Tibial artery (tissue), 4 donors: ENCODE data around the gene APOA1.
"Not testable (repeated sequence)": the region's sequence is repeated elsewhere in the genome, so short reads cannot be mapped to it uniquely, and the experiment has no call there.

Source experiments
- DNase-seq, 2 donors: peaks; one replicate each; pipeline ENCODE4 v3.0.0-alpha.2; 2019
- H3K27ac ChIP-seq, 2 donors: fragments of 200-600 bp; sonication (generic) in 1 of 2; 1 replicate in 1 of 2; 2 replicates in 1 of 2; pipeline ENCODE4 v1.5.1; 2018 to 2019; ENCODE audit warnings: mild to moderate bottlenecking in 1 of 2
- H3K27me3 ChIP-seq, 2 donors: fragments of 200-600 bp; sonication (generic) in 1 of 2; one replicate each; pipeline versions ENCODE4 v1.5.1 to v1.6.0; 2016 to 2019
- H3K36me3 ChIP-seq, 3 donors: fragments of 200-600 bp; sonication (generic) in 2 of 3; one replicate each; pipeline ENCODE4 v1.5.1; 2016 to 2019; ENCODE audit warnings: mild to moderate bottlenecking in 2 of 3
- H3K4me1 ChIP-seq, 4 donors: fragments of 200-600 bp; sonication (generic) in 2 of 4; 1 replicate in 3 of 4; 2 replicates in 1 of 4; pipeline ENCODE4 v1.5.1; 2016 to 2019
- H3K4me3 ChIP-seq, 2 donors: fragments of 200-600 bp; sonication (generic) in 1 of 2; 1 replicate in 1 of 2; 2 replicates in 1 of 2; pipeline ENCODE4 v1.5.1; 2018 to 2019; ENCODE audit warnings: mild to moderate bottlenecking in 2 of 2
- H3K9me3 ChIP-seq, 3 donors: fragments of 200-600 bp; sonication (generic) in 1 of 3; one replicate each; pipeline ENCODE4 v1.5.1; 2016 to 2019
- CTCF ChIP-seq, 2 experiments: fragments of 200-600 bp in 1 of 2; fragments of 450-650 bp in 1 of 2; IDR thresholded peaks; one replicate each; pipeline ENCODE4 v1.5.1; 2017 to 2019; ENCODE audit warnings: antibody characterized with exemption in 2 of 2, mild to moderate bottlenecking in 1 of 2, moderate library complexity in 1 of 2
- intact Hi-C: fragments of 100-400 bp; cut with DNase I; formaldehyde crosslinking; loops from one replicate; pipeline ENCODE4 v1.15.0; 2023; ENCODE audit warnings: low total_unique reads

Gene APOA1

GRCh38 chr11:116804001-116804400 is 33.4 kb downstream of the APOA1 start:
- H3K4me3 ChIP-seq: no peak overlapping the region
- H3K27ac ChIP-seq: no peak overlapping the region
- no peak for DNase-seq
- peaks cover 0 to 13% of the 10 kb centered on the region in 2 donors for H3K27me3 ChIP-seq
- intact Hi-C loops: no loop called here
- TF ChIP-seq CTCF (IDR thresholded peaks at IDR 0.05): no peak
- no peaks in the 10 kb centered on the region for H3K36me3 ChIP-seq
- H3K4me1 ChIP-seq: no peaks in the 10 kb centered on the region
- H3K9me3 ChIP-seq: no peaks in the 10 kb centered on the region

GRCh38 chr11:116801662-116802061 is 35.8 kb downstream of the APOA1 start:
- H3K4me1 ChIP-seq, H3K36me3 ChIP-seq, H3K9me3 ChIP-seq, DNase-seq, H3K27ac ChIP-seq, intact Hi-C loops, H3K4me3 ChIP-seq: not testable (repeated sequence)
- H3K27me3 ChIP-seq: peaks cover 0 to 13% of the 10 kb centered on the region in 2 donors

GRCh38 chr11:116800610-116801009 is 36.8 kb downstream of the APOA1 start:
- Histone ChIP-seq H3K4me1 (no peaks in the 10 kb centered on the region), H3K27me3 (peaks cover 0 to 13% of the 10 kb centered on the region in 2 donors), H3K36me3 (no peaks in the 10 kb centered on the region), H3K27ac (no peak overlapping the region), H3K9me3 (no peaks in the 10 kb centered on the region), H3K4me3 (no peak overlapping the region)
- no peak for DNase-seq
- intact Hi-C loops: no loop called here
- no peak for TF ChIP-seq CTCF (IDR thresholded peaks at IDR 0.05)

- Histone ChIP-seq H3K4me3 (no peak overlapping the region), H3K4me1 (no peaks in the 10 kb centered on the region), H3K9me3 (no peaks in the 10 kb centered on the region), H3K27me3 (peaks cover 0 to 13% of the 10 kb centered on the region in 2 donors), H3K27ac (no peak overlapping the region), H3K36me3 (no peaks in the 10 kb centered on the region)
- TF ChIP-seq CTCF (IDR thresholded peaks at IDR 0.05): no peak
- no peak for DNase-seq
- intact Hi-C loops: no loop called here
Measured at GRCh38 chr11:116798368-116798767, 39.1 kb downstream of the APOA1 start.

- intact Hi-C loops: no loop called here
- Histone ChIP-seq H3K27me3 (peaks cover 0 to 13% of the 10 kb centered on the region in 2 donors), H3K9me3 (no peaks in the 10 kb centered on the region), H3K4me1 (no peaks in the 10 kb centered on the region), H3K36me3 (no peaks in the 10 kb centered on the region), H3K27ac (no peak overlapping the region), H3K4me3 (no peak overlapping the region)
- TF ChIP-seq CTCF (IDR thresholded peaks at IDR 0.05): no peak
- no peak for DNase-seq
Measured at GRCh38 chr11:116797816-116798215, 39.6 kb downstream of the APOA1 start.

GRCh38 chr11:116796548-116796947 is 40.9 kb downstream of the APOA1 start:
- H3K4me3 ChIP-seq: no peak overlapping the region
- H3K27me3 ChIP-seq: peaks cover 0 to 5% of the 10 kb centered on the region in 2 donors
- no peak for DNase-seq
- H3K27ac ChIP-seq: no peak overlapping the region
- H3K4me1 ChIP-seq: peaks cover 0 to 1% (median under 1%) of the 10 kb centered on the region in 4 donors
- H3K9me3 ChIP-seq: no peaks in the 10 kb centered on the region
- TF ChIP-seq CTCF (IDR thresholded peaks at IDR 0.05): no peak
- H3K36me3 ChIP-seq: no peaks in the 10 kb centered on the region
- intact Hi-C loops: no loop called here
